ENCODE measurements around the gene CAPN3. TPM values are rescaled to one million over a fixed set of nuclear protein-coding genes. Genes with fewer than 3 reads are reported as not detected.

CAPN3 gene
- total and polyA plus RNA-seq, 2 donors (not counting 3 experiments of a cell fraction or from before 2014, with no cell fraction given), result 2.2 to 3.7 TPM

- TF ChIP-seq CTCF (IDR thresholded peaks at IDR 0.05; ENCODE audit: extremely low read depth in 1 of 2, insufficient read depth in 1 of 2, low read depth in 1 of 2, low read length in 2 of 2), result no peak
- no peak for TF ChIP-seq EZH2 (IDR thresholded peaks at IDR 0.05; ENCODE audit: borderline replicate concordance, low read depth, low read length, severe bottlenecking)
- TF ChIP-seq FOS (IDR thresholded peaks at IDR 0.05; ENCODE audit: borderline replicate concordance, insufficient read depth, low read length), result no peak
- TF ChIP-seq GATA2 (IDR thresholded peaks at IDR 0.05; ENCODE audit: insufficient read depth, insufficient read length, low read depth, low read length), result no peak
- TF ChIP-seq MAX (IDR thresholded peaks at IDR 0.05; ENCODE audit: insufficient read depth, insufficient read length), result no peak
- no peak for TF ChIP-seq MYC (IDR thresholded peaks at IDR 0.05; ENCODE audit: low read depth, low read length)
- no peak for TF ChIP-seq JUN (IDR thresholded peaks at IDR 0.05; ENCODE audit: borderline replicate concordance, insufficient read depth, insufficient read length, low read depth)
- no peak for TF ChIP-seq POLR2AphosphoS5 (IDR thresholded peaks at IDR 0.05; ENCODE audit: insufficient read depth, low read depth, low read length)
- TF ChIP-seq POLR2A (IDR thresholded peaks at IDR 0.05; ENCODE audit: low read depth, low read length), result no peak
- Histone ChIP-seq H3K4me2 (ENCODE audit: insufficient read depth, low read length) (no peak overlapping the region), H3K79me2 (ENCODE audit: control insufficient read depth, insufficient read depth, low read length) (no peaks in the 10 kb centered on the region), H3K4me3 (replicated peaks in 1 of 3; ENCODE audit: insufficient read depth in 1 of 3, low read depth in 1 of 3, low read length in 3 of 3) (no peak overlapping the region), H3K9me1 (replicated peaks; ENCODE audit: control insufficient read depth, extremely low read depth, insufficient read depth, low read length) (no peaks in the 10 kb centered on the region), H4K20me1 (replicated peaks; ENCODE audit: control insufficient read depth, extremely low read depth, insufficient read depth, low read length) (no peaks in the 10 kb centered on the region), H3K27me3 (ENCODE audit: control insufficient read depth in 2 of 2, insufficient read depth in 2 of 2, low read length in 2 of 2) (no peaks in the 10 kb centered on the region), H3K9ac (replicated peaks; ENCODE audit: extremely low read depth, insufficient read depth, low read length) (no peak overlapping the region), H2AFZ (ENCODE audit: low read depth, low read length) (no peak overlapping the region), H3K4me1 (ENCODE audit: control insufficient read depth, extremely low read depth, insufficient read depth, low read length) (no peaks in the 10 kb centered on the region), H3K27ac (ENCODE audit: insufficient read depth, low read depth, low read length) (no peak overlapping the region), H3K36me3 (ENCODE audit: control insufficient read depth in 2 of 2, extremely low read depth in 1 of 2, insufficient read depth in 2 of 2, low read length in 2 of 2) (peaks cover 19 to 21% of the 10 kb centered on the region in 2 experiments), H3K9me3 (replicated peaks; ENCODE audit: control insufficient read depth, insufficient read depth, low read length) (no peaks in the 10 kb centered on the region)
- intact Hi-C loops (cut with micrococcal nuclease) (no loop called here), dilution Hi-C loops (cut with MboI; ENCODE audit: extremely low pct_ligation_motif_present, low sequenced_read_pairs) (no loop called here)
- no TSS peak for BruUV-seq (replicated peaks)
- POLR2A ChIA-PET, result no interaction called here
- CTCF ChIA-PET, result no interaction called here
- FAIRE-seq, result no peak
- no peak for DNase-seq (ENCODE audit: low read depth, low spot score)
Observed at GRCh38 chr15:42421376-42421775, 62.1 kb downstream of the CAPN3 start.

Measured in endothelial cell of umbilical vein (primary cell).